Lower leg skin (tissue), 3 donors: ENCODE results near the gene AUTS2.

Experiments used
- CTCF ChIP-seq, 3 donors: fragments of 450-650 bp; IDR thresholded peaks; one replicate each; pipeline ENCODE4 v1.5.1; 2016; ENCODE audit warnings: antibody characterized with exemption in 3 of 3, mild to moderate bottlenecking in 3 of 3, moderate library complexity in 2 of 3
- POLR2A ChIP-seq, 2 donors: fragments of 450-650 bp; IDR thresholded peaks; one replicate each; pipeline ENCODE4 v1.6.1; 2016 to 2017; ENCODE audit warnings: antibody characterized with exemption in 2 of 2, mild to moderate bottlenecking in 1 of 2, moderate library complexity in 1 of 2

- TF ChIP-seq CTCF (IDR thresholded peaks at IDR 0.05), result no peak
- no peak for TF ChIP-seq POLR2A (IDR thresholded peaks at IDR 0.05)
Measured at GRCh38 chr7:69773535-69774225, 175.4 kb downstream of the AUTS2 start.
